22Rv1 (cell line): Measurements from ENCODE around the gene SOX12.

Experiments
- H3K27ac ChIP-seq: fragments of 450-650 bp; 2 replicates; pipeline ENCODE4 v1.5.1; 2017
- ZFX ChIP-seq: fragments of 450-650 bp; IDR thresholded peaks from 2 replicates; pipeline ENCODE4 v1.6.1; 2017; ENCODE audit warnings: antibody characterized with exemption, borderline replicate concordance

SOX12 gene

GRCh38 chr20:376750-377149 lies 51.4 kb downstream of the SOX12 start:
- peak overlapping the region; percentile 99 for H3K27ac ChIP-seq
- TF ChIP-seq ZFX: no peak

GRCh38 chr20:377578-377977 lies 52.2 kb downstream of the SOX12 start:
- H3K27ac ChIP-seq: peak overlapping the region; percentile 99

GRCh38 chr20:378961-379336 lies 53.6 kb downstream of the SOX12 start:
- TF ChIP-seq ZFX: no peak
- H3K27ac ChIP-seq: peak overlapping the region; percentile 99
